Transverse colon (tissue), 4 donors: ENCODE measurements around the gene DMBT1. TPM values are rescaled to one million over a fixed set of nuclear protein-coding genes. Genes with fewer than 3 reads are reported as not detected.

Experiments
- DNase-seq: peaks from one replicate; pipeline ENCODE4 v3.0.0-alpha.2; 2019
- H3K27ac ChIP-seq, 4 donors: fragments of 200-600 bp; sonication (generic); 2 replicates each; pipeline ENCODE4 v1.5.1; 2016 to 2018; ENCODE audit warnings: inconsistent platforms in 4 of 4
- H3K27me3 ChIP-seq: fragments of 200-600 bp; sonication (generic); 2 replicates; pipeline ENCODE4 v1.5.1; 2017; ENCODE audit warnings: inconsistent platforms
- H3K36me3 ChIP-seq, 4 donors: fragments of 200-600 bp; sonication (generic); 2 replicates each; pipeline ENCODE4 v1.5.1; 2017 to 2019; ENCODE audit warnings: inconsistent platforms in 4 of 4
- H3K4me1 ChIP-seq, 4 donors: fragments of 200-600 bp; sonication (generic); 2 replicates each; pipeline ENCODE4 v1.5.1; 2017 to 2020; ENCODE audit warnings: inconsistent platforms in 4 of 4
- H3K4me3 ChIP-seq, 4 donors: fragments of 200-600 bp; sonication (generic); 1 replicate in 1 of 4; 2 replicates in 3 of 4; pipeline versions ENCODE4 v1.5.1 to v1.6.1; 2017 to 2019; ENCODE audit warnings: inconsistent platforms in 4 of 4
- H3K9me3 ChIP-seq, 2 donors: fragments of 200-600 bp; sonication (generic); 2 replicates each; pipeline ENCODE4 v1.5.1; 2017 to 2019; ENCODE audit warnings: inconsistent platforms in 2 of 2
- EP300 ChIP-seq: sonication (generic); formaldehyde crosslinking; IDR thresholded peaks from one replicate; pipeline ENCODE4 v1.6.1; 2017; ENCODE audit warnings: antibody characterized with exemption, low read depth
- POLR2A ChIP-seq: fragments of 450-650 bp; IDR thresholded peaks from one replicate; pipeline ENCODE4 v1.6.1; 2016; ENCODE audit warnings: antibody characterized with exemption, mild to moderate bottlenecking, moderate library complexity
- POLR2AphosphoS5 ChIP-seq, 3 donors: sonication (generic); formaldehyde crosslinking; IDR thresholded peaks; one replicate each; pipeline ENCODE4 v1.6.1; 2016; ENCODE audit warnings: antibody characterized with exemption in 3 of 3
- WGBS, 2 donors: methylation state at CpG; one replicate each; pipeline ENCODE4 v1.1.5; 2018; ENCODE audit warnings: low coverage in 1 of 2; 5-methylcytosine and 5-hydroxymethylcytosine counted together
- in situ Hi-C, 4 donors: fragments of 200-750 bp; cut with MboI; loops; one replicate each; pipeline versions ENCODE4 v1.15.0 to v1.15.1; 2017; ENCODE audit warnings: low sequenced_read_pairs in 3 of 4, low pct_ligation_motif_present in 1 of 4, low pct_unique_long_range_greater_than_20kb in 1 of 4
- intact Hi-C: fragments of 100-400 bp; cut with DNase I; formaldehyde crosslinking; loops from one replicate; pipeline ENCODE4 v1.15.1; 2023; ENCODE audit warnings: low total_unique reads
- total RNA-seq, 4 donors: library from RNA; depleted of rRNA; stranded (reverse); fragments of >200 nt; gene quantifications; one replicate each; pipeline ENCODE4 v1.1.0, GENCODE V29; 2016
- TF ChIP-seq, protein P1 (sequence below), 5 experiments: fragments of 200-600 bp in 3 of 5; fragments of 450-650 bp in 2 of 5; sonication (generic) in 3 of 5; IDR thresholded peaks; 1 replicate in 2 of 5; 2 replicates in 3 of 5; pipeline ENCODE4 v1.5.1; 2016 to 2017; ENCODE audit warnings: antibody characterized with exemption in 5 of 5, inconsistent platforms in 3 of 5, mild to moderate bottlenecking in 2 of 5, moderate library complexity in 1 of 5

DMBT1 gene
- total RNA-seq, 4 donors from 2014 or later, result 42.2 to 124 (median 68.5) TPM

DNA sequence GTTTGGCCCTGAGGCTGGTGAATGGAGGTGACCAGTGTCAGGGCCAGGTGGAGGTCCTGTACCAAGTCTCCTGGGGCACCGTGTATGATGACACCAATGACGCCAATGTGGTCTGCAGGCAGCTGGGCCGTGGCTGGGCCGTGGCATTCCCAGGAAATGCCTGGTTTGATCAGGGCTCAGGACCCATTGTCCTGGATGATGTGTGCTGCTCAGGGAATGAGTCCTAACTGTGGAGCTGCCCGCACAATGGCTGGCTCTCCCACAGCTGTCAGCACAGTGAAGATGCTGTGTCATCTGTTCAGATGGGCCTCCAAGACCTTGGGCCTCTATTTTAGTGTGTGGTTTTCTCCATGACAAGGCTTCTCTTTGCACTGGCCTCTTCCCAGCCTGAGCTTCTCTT is 64.0 kb downstream of the DMBT1 start:
- in situ Hi-C loops, result no loop called here
- intact Hi-C loops, result no loop called here
- no peak overlapping the region for H3K4me3 ChIP-seq
- 91% methylated on average over 5 of the region's 5 CpGs; no CpG with 5 or more reads in 1 of the 2 donors for WGBS, 2 donors
- H3K4me1 ChIP-seq, result no peaks in the 10 kb centered on the region
- no peak for TF ChIP-seq POLR2A
- TF ChIP-seq, protein P1, sequence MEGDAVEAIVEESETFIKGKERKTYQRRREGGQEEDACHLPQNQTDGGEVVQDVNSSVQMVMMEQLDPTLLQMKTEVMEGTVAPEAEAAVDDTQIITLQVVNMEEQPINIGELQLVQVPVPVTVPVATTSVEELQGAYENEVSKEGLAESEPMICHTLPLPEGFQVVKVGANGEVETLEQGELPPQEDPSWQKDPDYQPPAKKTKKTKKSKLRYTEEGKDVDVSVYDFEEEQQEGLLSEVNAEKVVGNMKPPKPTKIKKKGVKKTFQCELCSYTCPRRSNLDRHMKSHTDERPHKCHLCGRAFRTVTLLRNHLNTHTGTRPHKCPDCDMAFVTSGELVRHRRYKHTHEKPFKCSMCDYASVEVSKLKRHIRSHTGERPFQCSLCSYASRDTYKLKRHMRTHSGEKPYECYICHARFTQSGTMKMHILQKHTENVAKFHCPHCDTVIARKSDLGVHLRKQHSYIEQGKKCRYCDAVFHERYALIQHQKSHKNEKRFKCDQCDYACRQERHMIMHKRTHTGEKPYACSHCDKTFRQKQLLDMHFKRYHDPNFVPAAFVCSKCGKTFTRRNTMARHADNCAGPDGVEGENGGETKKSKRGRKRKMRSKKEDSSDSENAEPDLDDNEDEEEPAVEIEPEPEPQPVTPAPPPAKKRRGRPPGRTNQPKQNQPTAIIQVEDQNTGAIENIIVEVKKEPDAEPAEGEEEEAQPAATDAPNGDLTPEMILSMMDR (IDR thresholded peaks at IDR 0.05), result no peak
- TF ChIP-seq EP300, result no peak
- no peak for TF ChIP-seq POLR2AphosphoS5 (IDR thresholded peaks at IDR 0.05)
- no peaks in the 10 kb centered on the region for H3K9me3 ChIP-seq
- H3K36me3 ChIP-seq, result no peaks in the 10 kb centered on the region
- DNase-seq, result no peak
- no peak overlapping the region for H3K27ac ChIP-seq
- H3K27me3 ChIP-seq, result no peaks in the 10 kb centered on the region

DNA sequence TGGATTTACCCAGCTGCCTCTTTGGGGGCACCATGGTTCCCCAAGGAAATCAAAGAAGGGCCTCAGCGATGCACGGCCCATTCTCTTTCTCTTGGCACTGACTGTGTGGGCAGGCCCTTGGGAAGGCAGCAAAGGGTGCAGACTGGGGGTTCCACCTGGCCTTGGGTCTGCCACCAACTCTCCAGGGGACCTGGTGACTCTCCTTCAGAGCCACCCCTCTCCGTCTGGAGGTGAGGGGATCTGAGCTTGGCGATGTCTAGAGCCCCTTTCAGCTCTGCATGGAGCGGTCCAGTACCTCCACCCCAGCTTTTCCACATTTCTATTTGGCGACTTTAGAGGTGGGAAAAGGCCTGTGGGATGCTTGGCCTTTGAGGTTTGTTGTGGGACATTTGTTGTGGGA is 70.0 kb downstream of the DMBT1 start:
- WGBS, 2 donors, result 80 to 90% methylated on average over 1 to 6 of the region's 6 CpGs
- intact Hi-C loops (no loop called here), in situ Hi-C loops (no loop called here)
- TF ChIP-seq, protein P1 (IDR thresholded peaks at IDR 0.05), result no peak
- TF ChIP-seq POLR2A, result no peak
- no peak for TF ChIP-seq POLR2AphosphoS5 (IDR thresholded peaks at IDR 0.05)
- no peak for TF ChIP-seq EP300
- H3K9me3 ChIP-seq, result no peaks in the 10 kb centered on the region
- H3K36me3 ChIP-seq, result no peaks in the 10 kb centered on the region
- DNase-seq, result no peak
- no peaks in the 10 kb centered on the region for H3K4me1 ChIP-seq
- no peak overlapping the region for H3K4me3 ChIP-seq
- H3K27ac ChIP-seq, result no peak overlapping the region
- H3K27me3 ChIP-seq, result no peaks in the 10 kb centered on the region

DNA sequence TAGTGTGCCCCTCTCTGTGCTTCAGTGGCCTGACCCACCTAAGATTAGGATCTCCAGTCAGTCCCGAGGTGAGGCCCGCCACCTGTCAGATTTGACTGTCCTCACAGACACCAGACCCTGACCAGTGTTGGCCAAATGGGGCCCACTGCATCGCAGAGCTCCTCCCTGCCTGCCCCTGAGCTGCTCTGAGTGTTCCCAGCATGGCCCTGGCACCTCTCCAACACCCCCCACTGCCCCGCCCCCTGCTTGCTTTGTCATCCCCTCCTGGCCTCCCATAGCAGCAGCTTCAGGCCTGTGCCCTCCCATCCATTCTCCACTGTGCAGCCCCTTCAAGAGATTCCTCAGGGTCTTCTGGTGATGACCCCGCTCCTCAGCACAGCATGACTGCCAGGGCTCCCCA is 71.5 kb downstream of the DMBT1 start:
- in situ Hi-C loops, result no loop called here
- TF ChIP-seq, protein P1 (IDR thresholded peaks at IDR 0.05), result no peak
- no peak for TF ChIP-seq POLR2A
- TF ChIP-seq POLR2AphosphoS5 (IDR thresholded peaks at IDR 0.05), result no peak
- no peak for TF ChIP-seq EP300
- Histone ChIP-seq H3K27ac (no peak overlapping the region), H3K9me3 (no peaks in the 10 kb centered on the region), H3K36me3 (no peaks in the 10 kb centered on the region), H3K4me3 (no peak overlapping the region), H3K4me1 (no peaks in the 10 kb centered on the region), H3K27me3 (no peaks in the 10 kb centered on the region)
- DNase-seq, result no peak
- intact Hi-C loops, result no loop called here
- whole genome bisulfite sequencing, 2 donors, result 60% methylated on average over 4 of the region's 5 CpGs; no CpG with 5 or more reads in 1 of the 2 donors

DNA sequence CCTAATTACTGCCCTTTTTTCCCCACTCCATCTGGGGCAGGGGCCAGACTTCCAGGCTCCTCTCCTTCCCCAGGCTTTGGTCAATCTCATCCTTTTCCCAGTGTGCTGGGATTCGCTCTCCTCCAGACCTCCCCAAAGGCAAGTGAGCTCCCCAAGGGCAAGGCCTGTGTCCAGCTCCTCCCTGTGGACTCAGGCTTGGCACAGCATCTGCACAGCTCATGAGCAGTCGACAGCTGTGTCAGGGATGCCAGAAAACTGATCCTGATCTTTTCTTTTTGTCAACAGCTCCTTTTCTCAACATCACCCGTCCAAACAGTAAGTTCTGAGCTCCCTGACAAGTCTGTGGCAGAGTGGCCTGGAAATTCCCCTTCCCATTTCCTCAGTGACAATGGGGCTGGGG is 72.0 kb downstream of the DMBT1 start:
- 35 to 57% methylated on average over 2 to 3 of the region's 3 CpGs for WGBS, 2 donors
- Histone ChIP-seq H3K27me3 (no peaks in the 10 kb centered on the region), H3K4me1 (no peaks in the 10 kb centered on the region), H3K36me3 (no peaks in the 10 kb centered on the region), H3K9me3 (no peaks in the 10 kb centered on the region), H3K27ac (no peak overlapping the region), H3K4me3 (no peak overlapping the region)
- no peak for DNase-seq
- TF ChIP-seq POLR2AphosphoS5 (IDR thresholded peaks at IDR 0.05) (no peak), POLR2A (no peak), EP300 (no peak)
- TF ChIP-seq, protein P1 (IDR thresholded peaks at IDR 0.05), result no peak
- in situ Hi-C loops, result no loop called here
- intact Hi-C loops, result no loop called here
